Gastroesophageal sphincter (tissue), 4 donors: ENCODE measurements around the gene CD1D. TPM values are rescaled to one million over a fixed set of nuclear protein-coding genes. Genes with fewer than 3 reads are reported as not detected.

ENCODE experiments used
- ATAC-seq: fragments of 150-250 bp; one replicate; pipeline ENCODE4 v1.9.1; 2016; ENCODE audit warnings: mild to moderate bottlenecking, moderate library complexity
- H3K27ac ChIP-seq, 4 donors: fragments of 200-600 bp; sonication (generic) in 3 of 4; 1 replicate in 3 of 4; 2 replicates in 1 of 4; pipeline ENCODE4 v1.5.1; 2016 to 2019
- H3K27me3 ChIP-seq: fragments of 200-600 bp; sonication (generic); one replicate; pipeline ENCODE4 v1.5.1; 2019
- H3K36me3 ChIP-seq, 2 donors: fragments of 200-600 bp; sonication (generic); one replicate each; pipeline ENCODE4 v1.5.1; 2019; ENCODE audit warnings: control low read depth in 1 of 2
- H3K4me1 ChIP-seq, 3 donors: fragments of 200-600 bp; sonication (generic); 1 replicate in 2 of 3; 2 replicates in 1 of 3; pipeline ENCODE4 v1.5.1; 2016 to 2019; ENCODE audit warnings: control low read depth in 2 of 3
- H3K4me3 ChIP-seq, 2 donors: fragments of 200-600 bp; sonication (generic); one replicate each; pipeline ENCODE4 v1.5.1; 2019; ENCODE audit warnings: mild to moderate bottlenecking in 1 of 2, moderate library complexity in 1 of 2
- H3K9me3 ChIP-seq, 3 donors: fragments of 200-600 bp; sonication (generic); one replicate each; pipeline ENCODE4 v1.5.1; 2017 to 2019; ENCODE audit warnings: control low read depth in 2 of 3
- CTCF ChIP-seq, 4 experiments: fragments of 200-600 bp in 2 of 4; fragments of 450-650 bp in 2 of 4; sonication (generic) in 1 of 4; IDR thresholded peaks; one replicate each; pipeline ENCODE4 v1.5.1; 2017 to 2019; ENCODE audit warnings: antibody characterized with exemption in 4 of 4, mild to moderate bottlenecking in 2 of 4, moderate library complexity in 2 of 4
- EP300 ChIP-seq: sonication (generic); formaldehyde crosslinking; IDR thresholded peaks from one replicate; pipeline ENCODE4 v1.6.1; 2017; ENCODE audit warnings: antibody characterized with exemption, mild to moderate bottlenecking
- POLR2A ChIP-seq, 2 donors: fragments of 450-650 bp; IDR thresholded peaks; one replicate each; pipeline ENCODE4 v1.6.1; 2017; ENCODE audit warnings: antibody characterized with exemption in 2 of 2, mild to moderate bottlenecking in 2 of 2, moderate library complexity in 1 of 2
- POLR2AphosphoS5 ChIP-seq: sonication (generic); formaldehyde crosslinking; IDR thresholded peaks from one replicate; pipeline ENCODE4 v1.6.1; 2017; ENCODE audit warnings: antibody characterized with exemption
- WGBS, 2 donors: methylation state at CpG; one replicate each; pipeline ENCODE4 v1.1.5; 2018; ENCODE audit warnings: low coverage in 1 of 2; 5-methylcytosine and 5-hydroxymethylcytosine counted together
- total RNA-seq, 4 donors: library from RNA; depleted of rRNA; stranded (reverse); fragments of >200 nt; gene quantifications; one replicate each; pipeline ENCODE4 v1.1.0, GENCODE V29; 2016

CD1D gene
- total RNA-seq, 4 donors from 2014 or later, result 0.16 to 2.7 (median 0.94) TPM

GRCh38 chr1:158146165-158146564, 34.5 kb upstream of the CD1D start:
- Histone ChIP-seq H3K27me3 (no peaks in the 10 kb centered on the region), H3K4me3 (no peak overlapping the region), H3K4me1 (peaks cover 0 to 28% (median 8%) of the 10 kb centered on the region in 3 donors), H3K9me3 (no peaks in the 10 kb centered on the region), H3K27ac (peak overlapping the region in 2 of 4 donors; percentile 42 to 72), H3K36me3 (no peaks in the 10 kb centered on the region)
- ATAC-seq, result no peak
- TF ChIP-seq POLR2A (IDR thresholded peaks at IDR 0.05) (no peak), POLR2AphosphoS5 (no peak), CTCF (IDR thresholded peaks at IDR 0.05) (no peak), EP300 (no peak)
- 55 to 95% methylated on average over 3 to 4 of the region's 6 CpGs for WGBS, 2 donors

DNA sequence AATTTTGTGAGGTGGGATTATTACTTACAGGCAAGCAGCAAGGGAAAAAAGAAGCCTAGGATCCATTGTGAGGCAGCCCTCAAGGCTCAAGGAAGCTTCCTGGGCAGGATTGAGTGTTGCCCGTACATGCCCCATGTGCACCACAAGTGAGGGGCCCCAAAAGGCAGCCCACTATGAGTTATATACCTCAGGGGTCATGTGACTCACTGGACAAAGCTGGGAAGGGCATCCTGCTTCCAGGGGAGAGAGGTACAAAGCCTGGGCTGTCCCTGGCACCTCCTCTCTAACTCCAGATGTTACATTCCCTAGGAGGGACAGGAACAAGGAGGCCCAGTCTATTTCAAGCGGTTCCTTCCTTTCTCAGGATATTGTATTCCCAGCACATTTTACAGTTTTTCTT, 34.0 kb upstream of the CD1D start:
- Histone ChIP-seq H3K9me3 (no peaks in the 10 kb centered on the region), H3K27me3 (no peaks in the 10 kb centered on the region), H3K36me3 (no peaks in the 10 kb centered on the region), H3K4me1 (peaks cover 0 to 28% (median 8%) of the 10 kb centered on the region in 3 donors), H3K27ac (peak overlapping the region in 2 of 4 donors; percentile 25 to 72), H3K4me3 (no peak overlapping the region)
- TF ChIP-seq POLR2AphosphoS5, result no peak
- no peak for TF ChIP-seq EP300
- no peak for TF ChIP-seq CTCF (IDR thresholded peaks at IDR 0.05)
- no peak for TF ChIP-seq POLR2A (IDR thresholded peaks at IDR 0.05)
- no peak for ATAC-seq
- WGBS, 2 donors, result 88% methylated on average over 1 of the region's 2 CpGs; no CpG with 5 or more reads in 1 of the 2 donors

- TF ChIP-seq POLR2A (IDR thresholded peaks at IDR 0.05) (no peak), EP300 (no peak), CTCF (IDR thresholded peaks at IDR 0.05) (no peak), POLR2AphosphoS5 (no peak)
- peak overlapping the region in 3 of 4 donors; percentile 25 to 72 (median 33) for H3K27ac ChIP-seq
- ATAC-seq, result no peak
- H3K27me3 ChIP-seq, result no peaks in the 10 kb centered on the region
- H3K9me3 ChIP-seq, result no peaks in the 10 kb centered on the region
- H3K4me3 ChIP-seq, result no peak overlapping the region
- no peaks in the 10 kb centered on the region for H3K36me3 ChIP-seq
- whole genome bisulfite sequencing, 2 donors, result 37 to 44% methylated on average over 2 of the region's 2 CpGs
- H3K4me1 ChIP-seq, result peaks cover 0 to 28% (median 8%) of the 10 kb centered on the region in 3 donors
Measured at GRCh38 chr1:158147401-158147800, 33.3 kb upstream of the CD1D start.

DNA sequence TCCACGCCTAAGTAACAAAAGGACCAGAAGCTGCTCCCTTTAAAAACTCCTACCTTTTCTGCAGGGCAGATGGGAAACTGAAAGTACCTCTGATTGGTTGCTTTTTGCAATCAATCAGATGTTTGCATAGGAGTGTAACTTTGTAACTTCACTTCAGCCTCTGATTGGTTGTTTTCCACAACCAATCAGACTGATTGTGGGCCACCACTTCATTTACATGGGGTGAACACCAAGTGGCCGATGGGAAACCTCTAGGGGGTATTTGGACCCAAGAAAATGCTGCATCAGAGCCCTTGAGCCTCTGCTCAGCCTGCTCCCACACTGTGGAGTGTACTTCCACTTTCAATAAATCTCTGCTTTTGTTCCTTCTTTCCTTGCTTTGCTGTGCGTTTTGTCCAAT, 32.8 kb upstream of the CD1D start:
- Histone ChIP-seq H3K4me1 (peaks cover 0 to 28% (median 8%) of the 10 kb centered on the region in 3 donors), H3K27me3 (no peaks in the 10 kb centered on the region), H3K36me3 (no peaks in the 10 kb centered on the region), H3K27ac (peak overlapping the region in 3 of 4 donors; percentile 25 to 72 (median 33)), H3K4me3 (no peak overlapping the region), H3K9me3 (no peaks in the 10 kb centered on the region)
- TF ChIP-seq POLR2A (IDR thresholded peaks at IDR 0.05) (no peak), EP300 (no peak), CTCF (IDR thresholded peaks at IDR 0.05) (no peak), POLR2AphosphoS5 (no peak)
- WGBS, 2 donors, result 71 to 100% methylated on average over 1 to 3 of the region's 3 CpGs
- ATAC-seq, result no peak

- no peaks in the 10 kb centered on the region for H3K9me3 ChIP-seq
Measured at GRCh38 chr1:158148468-158148867, 32.2 kb upstream of the CD1D start.

More at GRCh38 chr1:158148468-158148867, 32.2 kb upstream of the CD1D start:
- Histone ChIP-seq H3K4me3 (no peak overlapping the region), H3K27ac (peak overlapping the region in 2 of 4 donors; percentile 75 to 76), H3K36me3 (no peaks in the 10 kb centered on the region), H3K4me1 (peaks cover 0 to 28% (median 8%) of the 10 kb centered on the region in 3 donors), H3K27me3 (no peaks in the 10 kb centered on the region)
- TF ChIP-seq POLR2A (IDR thresholded peaks at IDR 0.05), result no peak
- no peak for TF ChIP-seq CTCF (IDR thresholded peaks at IDR 0.05)
- no peak for TF ChIP-seq EP300
- TF ChIP-seq POLR2AphosphoS5, result no peak
- ATAC-seq, result no peak
- WGBS, 2 donors, result 79% methylated on average over 1 of the region's 1 CpG; no CpG with 5 or more reads in 1 of the 2 donors
